K562 (cell line): Measurements from ENCODE around the gene TFF1. TPM values are rescaled to one million over a fixed set of nuclear protein-coding genes. Genes with fewer than 3 reads are reported as not detected.

ENCODE experiments used
- ATAC-seq: fragments of 200-7000 bp; cut with Tn5 transposase; 3 replicates; pipeline ENCODE4 v1.9.1; 2020; ENCODE audit warnings: moderate library complexity
- BruUV-seq: library from RNA; stranded (reverse); fragments of 400-500 nt; replicated peaks from 2 replicates; lab custom pipeline; 2021; lab: Mats Ljungman, UMichigan
- CTCF ChIA-PET: fragments of 300-600 bp; formaldehyde crosslinking; extraction: SDS; loops from one replicate; lab custom pipeline; 2021; ENCODE audit warnings: low intra/inter-chr PET ratio; lab: Yijun Ruan, JAX
- POLR2A ChIA-PET: fragments of 300-600, 350-650 bp; sonication (Branson Sonifier 250); formaldehyde crosslinking; extraction: SDS; loops from one replicate; lab custom pipeline; 2021; ENCODE audit warnings: antibody characterized with exemption, inconsistent platforms; lab: Yijun Ruan, JAX
- DNase-seq, 4 experiments: peaks; one replicate each; pipeline versions ENCODE4 v3.0.0 to v3.0.0-alpha.2; 2011 to 2018; ENCODE audit warnings: low spot score in 3 of 4, mixed read lengths in 3 of 4; ENCODE audit errors: extremely low read depth in 1 of 4
- FAIRE-seq: peaks from 2 replicates; lab custom pipeline; 2011; peaks lifted over from hg19 to GRCh38; lab: Jason Lieb, UNC
- H2AFZ ChIP-seq: 2 replicates; pipeline ENCODE4 v1.6.0; 2011; ENCODE audit warnings: low read depth, low read length, control low read depth, inconsistent platforms
- H3K27ac ChIP-seq: fragments of 200-600 bp; 3 replicates; pipeline ENCODE4 v1.8.0; 2011; ENCODE audit warnings: low read depth, mild to moderate bottlenecking, control low read depth, inconsistent platforms, low read length, moderate library complexity, mixed read lengths; ENCODE audit errors: extremely low read depth
- H3K27me3 ChIP-seq, 2 experiments: fragments of 300-600 bp in 1 of 2; 2 replicates in 1 of 2; 3 replicates in 1 of 2; pipeline versions ENCODE4 v1.6.0 to v1.8.0; 2011; ENCODE audit warnings: inconsistent platforms in 2 of 2, low read length in 2 of 2, mild to moderate bottlenecking in 1 of 2, mixed read lengths in 1 of 2, moderate library complexity in 1 of 2; ENCODE audit not compliant: control insufficient read depth in 2 of 2, insufficient read depth in 2 of 2
- H3K36me3 ChIP-seq: fragments of 300-600 bp; 3 replicates; pipeline ENCODE4 v1.8.0; 2011; ENCODE audit warnings: mild to moderate bottlenecking, low read length, inconsistent platforms; ENCODE audit not compliant: control insufficient read depth, insufficient read depth
- H3K4me1 ChIP-seq, 2 experiments: fragments of 200-600 bp in 1 of 2; replicated peaks in 1 of 2; 2 replicates in 1 of 2; 3 replicates in 1 of 2; pipeline versions ENCODE4 v1.5.1 to v1.8.0; 2011; ENCODE audit warnings: inconsistent platforms in 2 of 2, low read length in 2 of 2, mild to moderate bottlenecking in 1 of 2, mixed read lengths in 1 of 2, moderate library complexity in 1 of 2; ENCODE audit not compliant: control insufficient read depth in 2 of 2, insufficient read depth in 2 of 2
- H3K4me2 ChIP-seq: 2 replicates; pipeline ENCODE4 v1.6.1; 2011; ENCODE audit warnings: low read length, control low read depth, inconsistent platforms, mixed read lengths; ENCODE audit not compliant: insufficient read depth
- H3K4me3 ChIP-seq: fragments of 200-600 bp; sonication (generic), shearing (Covaris generic); 2 replicates; pipeline ENCODE4 v1.5.1; 2016; ENCODE audit warnings: control low read depth, inconsistent platforms
- H3K79me2 ChIP-seq: fragments of 200-600 bp; 3 replicates; pipeline ENCODE4 v1.8.0; 2011; ENCODE audit warnings: low read length, inconsistent platforms; ENCODE audit not compliant: control insufficient read depth, insufficient read depth
- H3K9ac ChIP-seq, 2 experiments: 2 replicates each; pipeline versions ENCODE4 v1.6.0 to v1.6.1; 2011; ENCODE audit warnings: low read depth in 2 of 2, low read length in 2 of 2, control low read depth in 1 of 2, inconsistent platforms in 1 of 2, mild to moderate bottlenecking in 1 of 2, mixed read lengths in 1 of 2; ENCODE audit not compliant: insufficient read depth in 1 of 2
- H3K9me1 ChIP-seq: one replicate; pipeline ENCODE4 v1.6.0; 2011; ENCODE audit warnings: inconsistent platforms, mild to moderate bottlenecking, low read length, moderate library complexity; ENCODE audit not compliant: control insufficient read depth, insufficient read depth
- H3K9me3 ChIP-seq: replicated peaks from 2 replicates; pipeline ENCODE4 v1.5.1; 2011; ENCODE audit warnings: low read depth, low read length, inconsistent platforms; ENCODE audit not compliant: control insufficient read depth, insufficient read depth
- H4K20me1 ChIP-seq: replicated peaks from 2 replicates; pipeline ENCODE4 v1.6.1; 2011; ENCODE audit warnings: low read length, inconsistent platforms, mixed read lengths; ENCODE audit not compliant: control insufficient read depth, insufficient read depth
- ARHGAP35 ChIP-seq: fragments of 450-650 bp; IDR thresholded peaks from 2 replicates; pipeline ENCODE4 v1.6.1; 2018; ENCODE audit not compliant: partially characterized antibody
- ARID2 ChIP-seq: fragments of 450-650 bp; IDR thresholded peaks from 2 replicates; pipeline ENCODE4 v1.6.1; 2017; ENCODE audit warnings: antibody characterized with exemption, mild to moderate bottlenecking
- ATF1 ChIP-seq, 2 experiments: fragments of 450-650 bp in 1 of 2; IDR thresholded peaks; 2 replicates each; pipeline ENCODE4 v1.6.1; 2016; ENCODE audit warnings: missing compliant biosample characterization in 1 of 2, missing genetic modification characterization in 1 of 2
- BRD9 ChIP-seq: fragments of 450-650 bp; IDR thresholded peaks from 2 replicates; pipeline ENCODE4 v1.6.1; 2018; ENCODE audit warnings: low read depth; ENCODE audit not compliant: partially characterized antibody
- CCAR2 ChIP-seq: fragments of 200-400 bp; formaldehyde crosslinking; IDR thresholded peaks from 2 replicates; pipeline ENCODE4 v1.6.1; 2017; ENCODE audit warnings: mild to moderate bottlenecking, low read depth, low read length
- FOXJ3 ChIP-seq: sonication (generic); formaldehyde crosslinking; IDR thresholded peaks from 2 replicates; pipeline ENCODE4 v1.4.0; 2020; ENCODE audit warnings: mild to moderate bottlenecking, missing genetic modification reagents
- HDGF ChIP-seq: fragments of 450-650 bp; IDR thresholded peaks from 2 replicates; pipeline ENCODE4 v1.6.1; 2016
- NFE2L1 ChIP-seq: fragments of 450-650 bp; IDR thresholded peaks from 2 replicates; pipeline ENCODE4 v1.6.1; 2016; ENCODE audit warnings: missing genetic modification characterization, low read depth, mild to moderate bottlenecking, missing compliant biosample characterization, moderate library complexity, borderline replicate concordance
- NR3C1 ChIP-seq: sonication (generic); formaldehyde crosslinking; IDR thresholded peaks from 2 replicates; pipeline ENCODE4 v1.8.1; 2022; ENCODE audit warnings: missing genetic modification reagents
- SMC3 ChIP-seq: conservative IDR thresholded peaks from 2 replicates; pipeline ENCODE4 v1.6.1; 2011; ENCODE audit warnings: low read depth, low read length, improper control_type of control experiment; ENCODE audit not compliant: insufficient read depth
- VEZF1 ChIP-seq: fragments of 200-800 bp; sonication (Bioruptor generic); IDR thresholded peaks from 2 replicates; pipeline ENCODE4 v1.6.1; 2017; ENCODE audit warnings: missing genetic modification characterization, missing compliant biosample characterization
- YBX1 ChIP-seq: fragments of 450-650 bp; IDR thresholded peaks from 2 replicates; pipeline ENCODE4 v1.7.1; 2016; ENCODE audit warnings: mild to moderate bottlenecking
- ZNF12 ChIP-seq: sonication (generic); formaldehyde crosslinking; IDR thresholded peaks from 2 replicates; pipeline ENCODE4 v1.4.0; 2020; ENCODE audit warnings: mild to moderate bottlenecking, missing genetic modification reagents
- ZNF133 ChIP-seq: fragments of 250-450 bp; sonication (Bioruptor Pico); IDR thresholded peaks from 2 replicates; pipeline ENCODE4 v1.4.0; 2020; ENCODE audit warnings: mild to moderate bottlenecking
- ZNF507 ChIP-seq: conservative IDR thresholded peaks from 2 replicates; pipeline ENCODE4 v1.6.1; 2017; ENCODE audit warnings: missing genetic modification characterization, missing compliant biosample characterization
- ZNF699 ChIP-seq: fragments of 250-450 bp; sonication (Bioruptor Pico); IDR thresholded peaks from 2 replicates; pipeline ENCODE4 v1.8.0; 2021; ENCODE audit warnings: mild to moderate bottlenecking, moderate library complexity; ENCODE audit not compliant: insufficient replicate concordance
- WGBS: fragments of 100-300 bp; shearing (Covaris generic); methylation state at CpG from one replicate; pipeline ENCODE4 v1.1.6; 2016; ENCODE audit warnings: low coverage, mixed read lengths; ENCODE audit not compliant: insufficient coverage; ENCODE audit errors: missing lambda C conversion rate; 5-methylcytosine and 5-hydroxymethylcytosine counted together
- in situ Hi-C: fragments of 300-500 bp; cut with MboI; formaldehyde crosslinking; loops from 4 replicates; pipeline ENCODE4 v1.15.0; 2018; ENCODE audit warnings: inconsistent platforms, mixed read lengths
- intact Hi-C: fragments of 100-400 bp; cut with micrococcal nuclease; formaldehyde crosslinking; loops from 2 replicates; pipeline ENCODE4 v1.14.2; 2022
- polyA plus RNA-seq, 8 experiments: library from polyadenylated mRNA; depleted of rRNA in 4 of 8; stranded (reverse) in 5 of 8; unstranded in 3 of 8; fragments of >200 nt; fragmentation: Nextera tagmentation in 2 of 8; fragmentation: Illumina TruSeq in 1 of 8; extraction: Ambion mirVana in 2 of 8; extraction: Trizol in 1 of 8; gene quantifications; 2 replicates each; pipeline versions ENCODE4 v1.2.1 to v1.2.3, GENCODE V29; 2011 to 2014; ENCODE audit warnings: inconsistent platforms in 1 of 8, missing spikeins in 1 of 8
- total RNA-seq, 7 experiments: library from RNA; depleted of rRNA in 6 of 7; stranded (reverse); fragments of >200 nt in 6 of 7; fragmentation: Illumina TruSeq in 2 of 7; extraction: Trizol in 2 of 7; gene quantifications; 2 replicates each; pipeline versions ENCODE4 v1.2.1 to v1.2.3, GENCODE V29; 2011 to 2021; ENCODE audit warnings: low replicate concordance in 1 of 7
- TF ChIP-seq, protein P1 (sequence below), 2 experiments: fragments of 450-650 bp; IDR thresholded peaks; 2 replicates each; pipeline ENCODE4 v1.6.1; 2016
- TF ChIP-seq, protein P2 (sequence below): fragments of 250-450 bp; sonication (Bioruptor Pico); IDR thresholded peaks from 2 replicates; pipeline ENCODE4 v1.8.0; 2021; ENCODE audit warnings: borderline replicate concordance, mild to moderate bottlenecking, moderate library complexity; ENCODE audit not compliant: poor library complexity, severe bottlenecking

The TFF1 gene
- total and polyA plus RNA-seq, 9 of the 15 experiments (the other 6 are each of a cell fraction or from before 2014, with no cell fraction given), result 0.31 TPM; not detected in 8

- 0 out of 2 replicates have a peak, but pooled peaks have one; percentile 23 for TF ChIP-seq ARID2
- TF ChIP-seq, protein P1, sequence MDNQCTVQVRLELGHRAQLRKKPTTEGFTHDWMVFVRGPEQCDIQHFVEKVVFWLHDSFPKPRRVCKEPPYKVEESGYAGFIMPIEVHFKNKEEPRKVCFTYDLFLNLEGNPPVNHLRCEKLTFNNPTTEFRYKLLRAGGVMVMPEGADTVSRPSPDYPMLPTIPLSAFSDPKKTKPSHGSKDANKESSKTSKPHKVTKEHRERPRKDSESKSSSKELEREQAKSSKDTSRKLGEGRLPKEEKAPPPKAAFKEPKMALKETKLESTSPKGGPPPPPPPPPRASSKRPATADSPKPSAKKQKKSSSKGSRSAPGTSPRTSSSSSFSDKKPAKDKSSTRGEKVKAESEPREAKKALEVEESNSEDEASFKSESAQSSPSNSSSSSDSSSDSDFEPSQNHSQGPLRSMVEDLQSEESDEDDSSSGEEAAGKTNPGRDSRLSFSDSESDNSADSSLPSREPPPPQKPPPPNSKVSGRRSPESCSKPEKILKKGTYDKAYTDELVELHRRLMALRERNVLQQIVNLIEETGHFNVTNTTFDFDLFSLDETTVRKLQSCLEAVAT (IDR thresholded peaks at IDR 0.05), result peak in 1 of 2 experiments; percentile 50; a peak in 1 of 4 replicates
- TF ChIP-seq BRD9, result peak; percentile 50
- TF ChIP-seq NFE2L1, result no peak
- 0 out of 2 replicates have a peak, but pooled peaks have one; percentile 4 for TF ChIP-seq SMC3
- peak; percentile 69 for TF ChIP-seq ARHGAP35
- TF ChIP-seq VEZF1 (CRISPR knock-in tag), result no peak
These were observed 45.0 kb upstream of the TFF1 start (continued) for GRCh38 chr21:42411197-42411869.

GRCh38 chr21:42409366-42409765, 43.0 kb upstream of the TFF1 start:
- ChIA-PET CTCF (no interaction called here), POLR2A (no interaction called here)
- Histone ChIP-seq H3K27me3 (no peaks in the 10 kb centered on the region), H3K79me2 (no peaks in the 10 kb centered on the region), H3K9me3 (no peaks in the 10 kb centered on the region), H3K9ac (no peak overlapping the region), H3K4me2 (no peak overlapping the region), H3K9me1 (peaks cover 3% of the 10 kb centered on the region), H3K36me3 (peaks cover 4% of the 10 kb centered on the region; the same call in 2 of the 3 replicates), H3K27ac (no peak overlapping the region), H3K4me3 (no peak overlapping the region), H3K4me1 (peaks cover 8 to 31% of the 10 kb centered on the region in 2 experiments; a peak in 4 of 5 replicates), H2AFZ (no peak overlapping the region), H4K20me1 (no peaks in the 10 kb centered on the region; the same call in 1 of the 2 replicates)
- BruUV-seq, result no TSS peak
- in situ Hi-C loops, result no loop called here
- intact Hi-C loops, result no loop called here
- FAIRE-seq, result no peak
- WGBS, result 53% methylated on average over 7 of the region's 7 CpGs
- ATAC-seq, result no peak
- DNase-seq, result no peak
- TF ChIP-seq ZNF133 (CRISPR knock-in tag) (no peak), ZNF507 (tag) (no peak), NR3C1 (CRISPR knock-in tag) (no peak), ATF1 (CRISPR knock-in tag; IDR thresholded peaks at IDR 0.05) (no peak), ATF1 (tag; IDR thresholded peaks at IDR 0.05) (no peak), HDGF (no peak), CCAR2 (no peak), ZNF699 (CRISPR knock-in tag) (no peak), YBX1 (no peak), ZNF12 (CRISPR knock-in tag) (no peak), FOXJ3 (CRISPR knock-in tag) (no peak)
- TF ChIP-seq, protein P2, sequence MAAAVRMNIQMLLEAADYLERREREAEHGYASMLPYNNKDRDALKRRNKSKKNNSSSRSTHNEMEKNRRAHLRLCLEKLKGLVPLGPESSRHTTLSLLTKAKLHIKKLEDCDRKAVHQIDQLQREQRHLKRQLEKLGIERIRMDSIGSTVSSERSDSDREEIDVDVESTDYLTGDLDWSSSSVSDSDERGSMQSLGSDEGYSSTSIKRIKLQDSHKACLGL (CRISPR knock-in tag), result no peak
